NT2/D1 (cell line): ENCODE measurements around the gene SLC22A15.

ENCODE experiments used
- DNase-seq: peaks from one replicate; pipeline ENCODE4 v3.0.0-alpha.2; 2011; ENCODE audit warnings: low read depth, low spot score
- H3K27me3 ChIP-seq: 2 replicates; pipeline ENCODE4 v1.6.0; 2011; ENCODE audit warnings: mild to moderate bottlenecking; ENCODE audit not compliant: insufficient read length, insufficient read depth
- H3K36me3 ChIP-seq: 2 replicates; pipeline ENCODE4 v1.6.1; 2011; ENCODE audit warnings: mild to moderate bottlenecking, low read length, mixed read lengths; ENCODE audit not compliant: insufficient read depth, insufficient read length
- H3K4me1 ChIP-seq: 2 replicates; pipeline ENCODE4 v1.5.1; 2011; ENCODE audit not compliant: insufficient read depth, insufficient read length
- H3K4me3 ChIP-seq: 2 replicates; pipeline ENCODE4 v1.5.1; 2011; ENCODE audit warnings: low read depth; ENCODE audit not compliant: insufficient read length
- H3K9ac ChIP-seq: 2 replicates; pipeline ENCODE4 v1.6.0; 2011; ENCODE audit warnings: low read depth; ENCODE audit not compliant: insufficient read length
- H3K9me3 ChIP-seq: 2 replicates; pipeline ENCODE4 v1.5.1; 2011; ENCODE audit warnings: mild to moderate bottlenecking, low read length; ENCODE audit not compliant: insufficient read depth
- SUZ12 ChIP-seq: IDR thresholded peaks from 2 replicates; pipeline ENCODE4 v1.6.1; 2011; ENCODE audit not compliant: insufficient read length, insufficient read depth; ENCODE audit errors: extremely low read depth
- YY1 ChIP-seq: IDR thresholded peaks from 2 replicates; pipeline ENCODE4 v1.6.1; 2011; ENCODE audit not compliant: insufficient read length, insufficient read depth
- ZNF274 ChIP-seq: IDR thresholded peaks from 2 replicates; pipeline ENCODE4 v1.6.1; 2011; ENCODE audit warnings: mild to moderate bottlenecking, low read depth, low read length

The SLC22A15 gene

GRCh38 chr1:116001739-116002487 is 25.6 kb downstream of the SLC22A15 start:
- H3K9ac ChIP-seq, result no peak overlapping the region
- H3K36me3 ChIP-seq, result peaks cover 13% of the 10 kb centered on the region
- H3K9me3 ChIP-seq, result peaks cover 40% of the 10 kb centered on the region
- peaks cover 7% of the 10 kb centered on the region for H3K4me1 ChIP-seq
- TF ChIP-seq ZNF274 (no peak), YY1 (no peak), SUZ12 (no peak)
- H3K27me3 ChIP-seq, result no peaks in the 10 kb centered on the region
- no peak for DNase-seq
- no peak overlapping the region for H3K4me3 ChIP-seq

- H3K4me1 ChIP-seq, result peaks cover 7% of the 10 kb centered on the region
- peaks cover 19% of the 10 kb centered on the region for H3K36me3 ChIP-seq
- TF ChIP-seq YY1 (no peak), ZNF274 (no peak), SUZ12 (no peak)
- H3K4me3 ChIP-seq, result no peak overlapping the region
- H3K9me3 ChIP-seq, result peaks cover 30% of the 10 kb centered on the region
- H3K9ac ChIP-seq, result no peak overlapping the region
- peak; percentile 22 for DNase-seq
- no peaks in the 10 kb centered on the region for H3K27me3 ChIP-seq
Observed at GRCh38 chr1:116002781-116003420, 26.6 kb downstream of the SLC22A15 start.

- no peaks in the 10 kb centered on the region for H3K27me3 ChIP-seq
- peaks cover 19% of the 10 kb centered on the region for H3K36me3 ChIP-seq
- no peak overlapping the region for H3K9ac ChIP-seq
- peaks cover 22% of the 10 kb centered on the region for H3K9me3 ChIP-seq
- H3K4me3 ChIP-seq, result no peak overlapping the region
- no peak for DNase-seq
- peaks cover 7% of the 10 kb centered on the region for H3K4me1 ChIP-seq
- TF ChIP-seq YY1 (no peak), ZNF274 (no peak), SUZ12 (no peak)
Observed at GRCh38 chr1:116003823-116004222, 27.5 kb downstream of the SLC22A15 start.

- Histone ChIP-seq H3K27me3 (no peaks in the 10 kb centered on the region), H3K9me3 (peaks cover 17% of the 10 kb centered on the region), H3K9ac (no peak overlapping the region), H3K36me3 (peaks cover 19% of the 10 kb centered on the region), H3K4me3 (no peak overlapping the region), H3K4me1 (peaks cover 7% of the 10 kb centered on the region)
- TF ChIP-seq SUZ12, result no peak
- TF ChIP-seq ZNF274, result no peak
- TF ChIP-seq YY1, result no peak
- no peak for DNase-seq
Observed at GRCh38 chr1:116006486-116006964, 30.2 kb downstream of the SLC22A15 start.

GRCh38 chr1:116008656-116009390 is 32.5 kb downstream of the SLC22A15 start:
- no peak for TF ChIP-seq SUZ12
- Histone ChIP-seq H3K36me3 (peaks cover 8% of the 10 kb centered on the region), H3K9me3 (peaks cover 9% of the 10 kb centered on the region), H3K4me3 (no peak overlapping the region), H3K9ac (no peak overlapping the region), H3K27me3 (no peaks in the 10 kb centered on the region), H3K4me1 (no peaks in the 10 kb centered on the region)
- DNase-seq, result no peak

GRCh38 chr1:116012716-116013115 is 36.4 kb downstream of the SLC22A15 start:
- Histone ChIP-seq H3K9ac (no peak overlapping the region), H3K36me3 (no peaks in the 10 kb centered on the region), H3K4me1 (no peaks in the 10 kb centered on the region), H3K4me3 (no peak overlapping the region), H3K27me3 (no peaks in the 10 kb centered on the region), H3K9me3 (no peaks in the 10 kb centered on the region)
- DNase-seq, result no peak
- TF ChIP-seq ZNF274 (no peak), YY1 (no peak), SUZ12 (no peak)

- H3K27me3 ChIP-seq, result no peaks in the 10 kb centered on the region
- peaks cover 3% of the 10 kb centered on the region for H3K36me3 ChIP-seq
- no peak for DNase-seq
- no peaks in the 10 kb centered on the region for H3K4me1 ChIP-seq
- H3K4me3 ChIP-seq, result no peak overlapping the region
- H3K9me3 ChIP-seq, result no peaks in the 10 kb centered on the region
- TF ChIP-seq SUZ12 (no peak), YY1 (no peak), ZNF274 (no peak)
- no peak overlapping the region for H3K9ac ChIP-seq
Observed at GRCh38 chr1:116015679-116016078, 39.4 kb downstream of the SLC22A15 start.
